Neural progenitor cell (in vitro differentiated cells): ENCODE data around the gene EMC6. TPM values are rescaled to one million over a fixed set of nuclear protein-coding genes. Genes with fewer than 3 reads are reported as not detected.

Source experiments
- DNase-seq: peaks from one replicate; pipeline ENCODE4 v3.0.0-alpha.2; 2016; ENCODE audit warnings: low spot score
- H2AFZ ChIP-seq: fragments of 200-600 bp; sonication (generic); replicated peaks from 2 replicates; pipeline ENCODE4 v1.6.1; 2016; ENCODE audit warnings: antibody characterized with exemption
- H3F3A ChIP-seq: fragments of 200-600 bp; sonication (generic); 2 replicates; pipeline ENCODE4 v1.6.1; 2016; ENCODE audit warnings: antibody characterized with exemption, low read depth
- H3K27ac ChIP-seq: fragments of 200-600 bp; sonication (generic); 2 replicates; pipeline ENCODE4 v1.5.1; 2016; ENCODE audit warnings: mild to moderate bottlenecking
- H3K27me3 ChIP-seq: fragments of 200-600 bp; sonication (generic); 2 replicates; pipeline ENCODE4 v1.6.1; 2016; ENCODE audit warnings: mild to moderate bottlenecking, moderate library complexity
- H3K36me3 ChIP-seq: fragments of 200-600 bp; sonication (generic); 2 replicates; pipeline ENCODE4 v1.5.1; 2016
- H3K4me1 ChIP-seq: fragments of 200-600 bp; sonication (generic); 2 replicates; pipeline ENCODE4 v1.6.1; 2016; ENCODE audit warnings: mixed run types
- H3K4me2 ChIP-seq: fragments of 200-600 bp; sonication (generic); 2 replicates; pipeline ENCODE4 v1.6.1; 2016
- H3K4me3 ChIP-seq: fragments of 200-600 bp; sonication (generic); 2 replicates; pipeline ENCODE4 v1.5.1; 2016
- H3K79me2 ChIP-seq: fragments of 200-600 bp; sonication (generic); 2 replicates; pipeline ENCODE4 v1.6.1; 2016; ENCODE audit warnings: low read depth
- H3K9ac ChIP-seq: fragments of 200-600 bp; sonication (generic); 2 replicates; pipeline ENCODE4 v1.6.1; 2016
- H3K9me3 ChIP-seq: fragments of 200-600 bp; sonication (generic); 2 replicates; pipeline ENCODE4 v1.5.1; 2016; ENCODE audit warnings: low read depth
- H4K20me1 ChIP-seq: fragments of 200-600 bp; sonication (generic); 2 replicates; pipeline ENCODE4 v1.6.1; 2016; ENCODE audit warnings: low read depth
- H3K27ac Mint-ChIP-seq: 3 replicates; pipeline ENCODE4 v1.8.0; 2021; ENCODE audit warnings: mixed read lengths
- H3K27me3 Mint-ChIP-seq: 2 replicates; pipeline ENCODE4 v1.8.0; 2022; ENCODE audit warnings: low read depth, mild to moderate bottlenecking, inconsistent platforms, moderate library complexity, mixed read lengths; ENCODE audit not compliant: insufficient read depth
- H3K36me3 Mint-ChIP-seq: 3 replicates; pipeline ENCODE4 v1.8.0; 2021; ENCODE audit warnings: mixed read lengths
- H3K4me1 Mint-ChIP-seq: 3 replicates; pipeline ENCODE4 v1.8.0; 2021; ENCODE audit warnings: mixed read lengths
- H3K4me3 Mint-ChIP-seq: 3 replicates; pipeline ENCODE4 v1.8.0; 2021; ENCODE audit warnings: mild to moderate bottlenecking, moderate library complexity, mixed read lengths
- H3K9me3 Mint-ChIP-seq: 3 replicates; pipeline ENCODE4 v1.8.0; 2020; ENCODE audit warnings: mixed read lengths
- EZH2 ChIP-seq: fragments of 200-600 bp; sonication (generic); IDR thresholded peaks from 2 replicates; pipeline ENCODE4 v1.6.1; 2017; ENCODE audit warnings: antibody characterized with exemption, mild to moderate bottlenecking, moderate library complexity
- EZH2phosphoT487 ChIP-seq: fragments of 200-600 bp; sonication (generic); IDR thresholded peaks from 2 replicates; pipeline ENCODE4 v1.6.1; 2017; ENCODE audit warnings: antibody characterized with exemption
- total RNA-seq: library from RNA; depleted of rRNA; stranded (reverse); fragments of >200 nt; gene quantifications from 2 replicates; pipeline ENCODE4 v1.2.3, GENCODE V29; 2015; ENCODE audit warnings: low replicate concordance
- TF ChIP-seq, protein P1 (sequence below): fragments of 200-600 bp; sonication (generic); IDR thresholded peaks from 2 replicates; pipeline ENCODE4 v1.5.1; 2017; ENCODE audit warnings: antibody characterized with exemption, mild to moderate bottlenecking

EMC6 gene
- total RNA-seq, 1 donor from 2014 or later: 20.0 TPM

DNA sequence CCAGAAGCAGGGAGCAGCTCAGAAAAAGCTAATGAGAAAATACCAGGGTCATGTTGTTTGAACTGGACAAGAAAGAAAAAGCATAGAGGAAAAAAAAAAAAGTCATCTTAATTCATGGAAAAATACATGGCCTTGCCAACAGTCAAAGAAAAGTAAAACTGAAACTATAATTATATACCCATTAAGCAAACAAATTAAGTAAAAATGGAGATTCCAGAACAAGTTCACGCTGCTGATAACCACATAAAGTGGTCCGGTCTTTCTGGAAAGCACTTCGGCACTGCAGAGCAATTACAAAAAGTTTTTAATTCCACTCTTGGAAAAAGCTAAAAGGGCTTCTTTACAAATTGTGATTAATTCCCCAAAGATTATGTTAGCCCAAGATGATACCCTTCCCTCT is 39.8 kb downstream of the EMC6 start:
- H3K27ac Mint-ChIP-seq: no peak overlapping the region
- no peaks in the 10 kb centered on the region for H3K27me3 ChIP-seq
- peaks cover 3% of the 10 kb centered on the region for H3K4me1 ChIP-seq
- H3K9me3 ChIP-seq: no peaks in the 10 kb centered on the region
- peaks cover 3% of the 10 kb centered on the region for H3K36me3 Mint-ChIP-seq
- no peaks in the 10 kb centered on the region for H3K36me3 ChIP-seq
- no peaks in the 10 kb centered on the region for H3F3A ChIP-seq
- no peaks in the 10 kb centered on the region for H3K27me3 Mint-ChIP-seq
- no peaks in the 10 kb centered on the region for H3K9me3 Mint-ChIP-seq
- no peaks in the 10 kb centered on the region for H3K79me2 ChIP-seq
- H3K4me2 ChIP-seq: no peak overlapping the region
- no peak overlapping the region for H3K4me3 ChIP-seq
- no peak overlapping the region for H3K4me3 Mint-ChIP-seq
- no peak overlapping the region for H2AFZ ChIP-seq
- H3K4me1 Mint-ChIP-seq: peaks cover 5% of the 10 kb centered on the region
- no peak overlapping the region for H3K27ac ChIP-seq
- no peaks in the 10 kb centered on the region for H4K20me1 ChIP-seq
- no peak for DNase-seq
- H3K9ac ChIP-seq: no peak overlapping the region
- no peak for TF ChIP-seq EZH2
- TF ChIP-seq EZH2phosphoT487: no peak
- TF ChIP-seq, protein P1, sequence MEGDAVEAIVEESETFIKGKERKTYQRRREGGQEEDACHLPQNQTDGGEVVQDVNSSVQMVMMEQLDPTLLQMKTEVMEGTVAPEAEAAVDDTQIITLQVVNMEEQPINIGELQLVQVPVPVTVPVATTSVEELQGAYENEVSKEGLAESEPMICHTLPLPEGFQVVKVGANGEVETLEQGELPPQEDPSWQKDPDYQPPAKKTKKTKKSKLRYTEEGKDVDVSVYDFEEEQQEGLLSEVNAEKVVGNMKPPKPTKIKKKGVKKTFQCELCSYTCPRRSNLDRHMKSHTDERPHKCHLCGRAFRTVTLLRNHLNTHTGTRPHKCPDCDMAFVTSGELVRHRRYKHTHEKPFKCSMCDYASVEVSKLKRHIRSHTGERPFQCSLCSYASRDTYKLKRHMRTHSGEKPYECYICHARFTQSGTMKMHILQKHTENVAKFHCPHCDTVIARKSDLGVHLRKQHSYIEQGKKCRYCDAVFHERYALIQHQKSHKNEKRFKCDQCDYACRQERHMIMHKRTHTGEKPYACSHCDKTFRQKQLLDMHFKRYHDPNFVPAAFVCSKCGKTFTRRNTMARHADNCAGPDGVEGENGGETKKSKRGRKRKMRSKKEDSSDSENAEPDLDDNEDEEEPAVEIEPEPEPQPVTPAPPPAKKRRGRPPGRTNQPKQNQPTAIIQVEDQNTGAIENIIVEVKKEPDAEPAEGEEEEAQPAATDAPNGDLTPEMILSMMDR: no peak

DNA sequence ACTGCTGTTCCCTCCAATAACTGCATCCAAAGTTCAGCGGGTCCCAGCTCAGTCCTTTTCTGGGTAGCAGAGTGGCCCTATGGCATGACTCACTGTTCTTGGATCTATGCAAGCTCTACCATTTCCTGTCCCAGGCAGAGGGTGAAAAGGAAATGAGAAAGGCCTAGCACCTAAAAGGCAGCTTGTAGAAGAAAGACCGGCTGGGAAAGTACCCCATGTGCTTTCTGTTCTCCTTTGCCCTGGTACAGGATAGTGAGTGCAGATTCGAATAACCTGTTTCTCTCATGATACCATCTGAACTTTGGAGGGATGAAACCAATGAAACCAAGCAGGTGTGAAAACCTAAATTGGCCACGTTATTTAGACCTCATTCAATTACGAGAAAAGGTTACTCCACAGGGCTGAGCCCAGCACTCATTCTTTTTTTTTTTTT is 42.4 kb downstream of the EMC6 start:
- Histone ChIP-seq H3K4me1 (peaks cover 3% of the 10 kb centered on the region), H3K4me2 (no peak overlapping the region), H3K9me3 (no peaks in the 10 kb centered on the region), H3K27ac (no peak overlapping the region), H2AFZ (no peak overlapping the region), H3K9ac (no peak overlapping the region), H3K27me3 (no peaks in the 10 kb centered on the region), H3K79me2 (no peaks in the 10 kb centered on the region), H3K36me3 (no peaks in the 10 kb centered on the region), H4K20me1 (no peaks in the 10 kb centered on the region), H3F3A (no peaks in the 10 kb centered on the region), H3K4me3 (no peak overlapping the region)
- Mint-ChIP-seq H3K9me3 (no peaks in the 10 kb centered on the region), H3K36me3 (peaks cover 7% of the 10 kb centered on the region), H3K27ac (no peak overlapping the region), H3K4me1 (peaks cover 5% of the 10 kb centered on the region), H3K4me3 (no peak overlapping the region), H3K27me3 (no peaks in the 10 kb centered on the region)
- no peak for DNase-seq
- TF ChIP-seq EZH2phosphoT487 (no peak), EZH2 (no peak)
- TF ChIP-seq, protein P1: no peak

DNA sequence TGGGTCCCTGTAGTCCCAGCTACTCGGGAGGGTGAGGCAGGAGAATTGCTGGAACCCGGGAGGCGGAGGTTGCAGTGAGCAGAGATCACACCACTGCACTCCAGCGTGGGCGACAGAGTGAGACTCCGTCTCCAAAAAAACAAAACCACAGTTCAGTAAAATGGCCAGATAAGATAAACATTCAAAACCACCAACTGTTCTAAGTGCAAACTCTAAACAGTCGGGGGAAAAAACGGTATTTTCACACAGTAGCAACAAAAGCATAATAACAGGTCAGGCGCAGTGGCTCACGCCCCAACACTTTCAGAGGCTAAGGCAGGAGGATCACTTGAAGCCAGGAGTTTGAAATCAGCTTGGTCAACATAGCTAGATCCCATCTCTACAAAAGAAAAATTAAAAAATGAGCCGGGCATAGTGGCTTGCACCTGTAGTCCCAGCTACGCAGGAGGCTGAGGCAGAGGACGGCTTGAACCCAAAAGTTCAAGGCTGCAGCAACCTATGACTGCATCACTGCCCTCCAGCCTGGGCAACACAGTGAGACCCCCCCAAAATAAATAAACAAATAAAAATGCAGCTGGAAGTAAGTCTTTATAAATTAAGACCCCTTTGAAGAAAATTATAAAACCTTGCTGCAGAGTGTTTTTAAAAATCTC is 44.3 kb downstream of the EMC6 start:
- TF ChIP-seq, protein P1: no peak
- no peak for TF ChIP-seq EZH2phosphoT487
- TF ChIP-seq EZH2: no peak
- no peak overlapping the region for H3K27ac ChIP-seq

More for the DNA sequence above, 44.3 kb downstream of the EMC6 start:
- peaks cover 5% of the 10 kb centered on the region for H3K4me1 Mint-ChIP-seq
- no peak overlapping the region for H3K4me2 ChIP-seq
- H3K4me3 Mint-ChIP-seq: no peak overlapping the region
- H3K9me3 Mint-ChIP-seq: no peaks in the 10 kb centered on the region
- H3K27me3 ChIP-seq: no peaks in the 10 kb centered on the region
- H3K9ac ChIP-seq: no peak overlapping the region
- H3K9me3 ChIP-seq: no peaks in the 10 kb centered on the region
- H3K36me3 ChIP-seq: no peaks in the 10 kb centered on the region
- no peaks in the 10 kb centered on the region for H3K79me2 ChIP-seq
- no peak overlapping the region for H3K27ac Mint-ChIP-seq
- H3F3A ChIP-seq: no peaks in the 10 kb centered on the region
- H3K4me1 ChIP-seq: peaks cover 3% of the 10 kb centered on the region
- H3K36me3 Mint-ChIP-seq: peaks cover 12% of the 10 kb centered on the region
- no peaks in the 10 kb centered on the region for H4K20me1 ChIP-seq
- H2AFZ ChIP-seq: no peak overlapping the region
- no peak overlapping the region for H3K4me3 ChIP-seq
- no peaks in the 10 kb centered on the region for H3K27me3 Mint-ChIP-seq
- DNase-seq: no peak
